Upper lobe of right lung (tissue), 1 donor: ENCODE data around the gene CHST8. TPM values are rescaled to one million over a fixed set of nuclear protein-coding genes. Genes with fewer than 3 reads are reported as not detected.

Source experiments
- ATAC-seq: fragments of 200-7000 bp; cut with Tn5 transposase; one replicate; pipeline ENCODE4 v1.9.1; 2020; ENCODE audit warnings: mild to moderate bottlenecking, moderate library complexity
- DNase-seq: peaks from one replicate; pipeline ENCODE4 v3.0.0-alpha.2; 2020
- H3K27ac ChIP-seq: fragments of 200-600 bp; one replicate; pipeline ENCODE4 v1.8.0; 2022
- H3K27me3 ChIP-seq: fragments of 200-600 bp; one replicate; pipeline ENCODE4 v1.8.0; 2022; ENCODE audit warnings: mild to moderate bottlenecking
- H3K36me3 ChIP-seq: fragments of 200-600 bp; one replicate; pipeline ENCODE4 v1.8.0; 2022
- H3K4me1 ChIP-seq: fragments of 200-600 bp; one replicate; pipeline ENCODE4 v1.8.0; 2022
- H3K4me3 ChIP-seq: fragments of 200-600 bp; one replicate; pipeline ENCODE4 v1.8.0; 2022; ENCODE audit warnings: mild to moderate bottlenecking
- H3K9me3 ChIP-seq: fragments of 200-600 bp; one replicate; pipeline ENCODE4 v1.8.0; 2022
- intact Hi-C: fragments of 100-400 bp; cut with DNase I; formaldehyde crosslinking; loops from one replicate; pipeline ENCODE4 v1.11.0; 2022
- total RNA-seq: library from RNA; stranded (reverse); fragmentation: NEBNext Ultra II Directional; extraction: Animal tissue kit (Norgen Biotek cat#: 25700); gene quantifications from one replicate; pipeline ENCODE4 v1.2.1, GENCODE V29; 2021
- TF ChIP-seq, protein P1 (sequence below): fragments of 200-600 bp; IDR thresholded peaks from one replicate; pipeline ENCODE4 v1.8.0; 2022; ENCODE audit warnings: antibody characterized with exemption
- donor health status: DM: no; HTN: yes; CAD: no; lungs with severe emphysema.

The CHST8 gene
- total RNA-seq, 1 donor from 2014 or later: 0.64 TPM

DNA sequence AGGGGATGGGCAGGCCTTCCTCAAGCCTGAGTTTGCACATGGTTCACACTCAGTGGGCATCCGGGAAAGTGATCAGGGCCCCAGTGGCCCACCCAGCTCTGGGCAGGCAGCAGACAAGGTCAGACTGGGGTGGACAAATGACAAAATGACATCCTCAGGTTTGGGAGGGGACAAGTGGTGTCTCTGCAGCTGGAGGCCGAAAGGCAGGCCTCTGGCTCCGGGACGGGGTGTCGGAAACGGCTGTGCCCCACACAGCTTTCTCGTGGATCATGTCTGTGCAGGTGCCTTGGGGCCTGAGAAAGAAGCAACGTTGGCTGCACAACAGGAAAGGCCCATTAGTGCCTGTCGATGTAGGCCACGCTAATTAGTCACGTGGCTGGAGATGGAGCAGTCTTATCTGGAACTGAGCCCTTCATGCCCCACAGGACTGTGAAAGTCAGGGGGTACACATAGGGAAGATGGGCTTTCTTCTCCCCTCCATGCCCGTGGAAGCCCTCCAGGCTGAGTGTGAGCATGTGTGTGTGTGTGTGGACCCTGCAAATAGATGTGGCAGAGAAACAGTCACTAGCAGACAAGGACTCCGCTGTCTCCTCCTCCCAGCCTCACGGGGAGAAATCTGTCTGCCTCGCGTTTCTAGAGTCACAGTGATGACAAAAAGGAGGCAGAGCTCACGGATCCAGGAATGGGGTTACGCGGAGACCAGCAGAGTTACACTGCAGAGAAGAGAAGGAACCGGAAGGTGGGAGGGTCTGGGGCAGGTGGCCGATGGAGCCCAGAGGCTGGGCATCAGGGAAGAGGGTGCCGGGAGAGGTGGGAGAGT is 44.2 kb downstream of the CHST8 start:
- no peak overlapping the region for H3K4me3 ChIP-seq
- ATAC-seq (no peak), DNase-seq (no peak)
- TF ChIP-seq, protein P1, sequence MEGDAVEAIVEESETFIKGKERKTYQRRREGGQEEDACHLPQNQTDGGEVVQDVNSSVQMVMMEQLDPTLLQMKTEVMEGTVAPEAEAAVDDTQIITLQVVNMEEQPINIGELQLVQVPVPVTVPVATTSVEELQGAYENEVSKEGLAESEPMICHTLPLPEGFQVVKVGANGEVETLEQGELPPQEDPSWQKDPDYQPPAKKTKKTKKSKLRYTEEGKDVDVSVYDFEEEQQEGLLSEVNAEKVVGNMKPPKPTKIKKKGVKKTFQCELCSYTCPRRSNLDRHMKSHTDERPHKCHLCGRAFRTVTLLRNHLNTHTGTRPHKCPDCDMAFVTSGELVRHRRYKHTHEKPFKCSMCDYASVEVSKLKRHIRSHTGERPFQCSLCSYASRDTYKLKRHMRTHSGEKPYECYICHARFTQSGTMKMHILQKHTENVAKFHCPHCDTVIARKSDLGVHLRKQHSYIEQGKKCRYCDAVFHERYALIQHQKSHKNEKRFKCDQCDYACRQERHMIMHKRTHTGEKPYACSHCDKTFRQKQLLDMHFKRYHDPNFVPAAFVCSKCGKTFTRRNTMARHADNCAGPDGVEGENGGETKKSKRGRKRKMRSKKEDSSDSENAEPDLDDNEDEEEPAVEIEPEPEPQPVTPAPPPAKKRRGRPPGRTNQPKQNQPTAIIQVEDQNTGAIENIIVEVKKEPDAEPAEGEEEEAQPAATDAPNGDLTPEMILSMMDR: no peak
- H3K9me3 ChIP-seq: no peaks in the 10 kb centered on the region
- intact Hi-C loops: no loop called here
- no peaks in the 10 kb centered on the region for H3K36me3 ChIP-seq
- H3K27me3 ChIP-seq: no peaks in the 10 kb centered on the region
- no peak overlapping the region for H3K27ac ChIP-seq
- no peaks in the 10 kb centered on the region for H3K4me1 ChIP-seq

DNA sequence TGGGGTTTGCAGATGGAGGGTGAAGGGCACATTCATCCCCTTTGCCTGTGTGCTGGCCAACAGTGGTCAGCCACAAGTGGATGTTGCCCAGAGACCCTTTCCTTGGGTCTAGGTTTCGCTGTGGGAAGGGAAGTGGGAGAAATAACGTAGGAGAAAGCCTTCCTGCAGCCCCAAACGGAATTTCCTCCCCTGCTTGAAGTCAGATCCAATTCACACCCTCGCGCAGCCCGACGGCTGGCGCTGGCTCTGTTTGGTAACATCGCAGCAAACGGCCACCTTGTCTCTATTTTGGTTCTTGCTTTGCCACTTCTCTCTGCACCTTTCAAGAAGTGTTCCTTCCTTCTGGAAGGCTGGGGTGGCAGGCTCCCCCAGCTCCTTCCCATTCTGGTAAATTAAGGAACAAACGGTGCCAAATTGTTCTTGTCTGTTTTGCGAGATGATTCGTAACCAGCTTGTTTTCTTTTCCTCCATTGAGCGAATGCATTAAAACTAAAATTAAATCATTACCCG is 45.4 kb downstream of the CHST8 start:
- Histone ChIP-seq H3K4me3 (no peak overlapping the region), H3K27me3 (no peaks in the 10 kb centered on the region), H3K4me1 (no peaks in the 10 kb centered on the region), H3K27ac (no peak overlapping the region), H3K9me3 (no peaks in the 10 kb centered on the region), H3K36me3 (no peaks in the 10 kb centered on the region)
- intact Hi-C loops: no loop called here
- DNase-seq (no peak), ATAC-seq (no peak)
- TF ChIP-seq, protein P1: no peak

DNA sequence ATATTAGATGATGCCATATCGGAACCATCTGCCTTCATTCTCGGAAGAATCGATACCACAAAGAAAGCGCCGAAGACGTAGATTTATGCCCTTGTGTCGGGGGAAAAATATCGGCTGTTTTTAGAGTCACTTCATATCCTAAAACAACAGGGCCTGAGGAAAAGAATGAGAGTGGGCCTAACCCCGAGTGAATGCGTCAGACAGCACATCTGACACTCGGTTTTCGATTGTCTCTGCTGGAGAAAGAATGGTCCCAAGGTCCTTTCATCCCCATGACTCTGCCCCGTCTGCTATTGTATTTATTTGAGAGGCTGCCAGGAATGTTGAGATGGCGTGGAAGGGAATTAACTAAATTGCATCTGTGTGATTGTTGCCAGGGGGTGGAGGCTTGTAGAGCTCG is 46.1 kb downstream of the CHST8 start:
- Histone ChIP-seq H3K27ac (no peak overlapping the region), H3K36me3 (no peaks in the 10 kb centered on the region), H3K4me3 (no peak overlapping the region), H3K27me3 (no peaks in the 10 kb centered on the region), H3K9me3 (no peaks in the 10 kb centered on the region), H3K4me1 (no peaks in the 10 kb centered on the region)
- peak; percentile 6 for DNase-seq
- intact Hi-C loops: no loop called here
- TF ChIP-seq, protein P1: no peak
- ATAC-seq: no peak

DNA sequence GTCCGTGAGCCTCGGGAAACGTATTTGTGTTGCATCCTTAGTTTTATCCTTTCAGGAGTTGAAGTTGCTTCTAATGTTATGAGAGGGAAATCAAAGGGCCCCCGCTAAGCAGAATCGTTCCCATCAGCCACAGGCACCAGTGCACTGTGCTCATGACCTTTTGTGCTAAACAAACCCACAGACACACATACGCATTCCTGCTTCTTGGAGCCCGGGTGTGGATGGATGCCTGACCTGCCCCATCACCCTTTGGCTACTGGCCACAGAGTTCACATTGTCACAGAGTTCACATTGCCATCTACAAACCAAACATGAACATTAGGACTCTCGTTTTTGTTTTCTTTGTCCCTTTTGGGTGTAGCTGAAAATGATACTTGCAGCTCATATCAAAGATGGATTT is 47.2 kb downstream of the CHST8 start:
- TF ChIP-seq, protein P1: no peak

DNA sequence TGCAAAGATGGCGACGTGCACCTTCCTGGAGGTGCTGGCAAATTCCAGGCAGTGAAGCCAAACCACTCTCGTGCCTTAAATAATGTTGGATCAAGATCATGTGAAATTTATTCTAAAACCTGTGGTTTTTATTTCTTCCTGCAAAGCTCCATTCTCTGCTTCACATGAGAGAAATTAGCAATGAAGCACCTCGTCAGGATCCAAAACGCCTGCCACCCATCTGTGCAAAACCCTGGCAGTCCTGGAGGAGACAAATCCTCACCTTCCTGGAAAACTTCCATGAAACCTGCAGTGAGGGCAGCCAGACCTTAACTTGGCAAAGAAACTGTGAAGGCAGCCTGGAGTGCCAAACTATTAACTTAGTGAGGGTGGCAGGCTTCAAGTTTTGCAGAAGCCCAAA is 47.6 kb downstream of the CHST8 start:
- no peak overlapping the region for H3K27ac ChIP-seq
- TF ChIP-seq, protein P1: no peak
- H3K36me3 ChIP-seq: no peaks in the 10 kb centered on the region
- intact Hi-C loops: no loop called here
- no peak for ATAC-seq
- H3K4me1 ChIP-seq: no peaks in the 10 kb centered on the region
- DNase-seq: no peak
- peaks cover 5% of the 10 kb centered on the region for H3K27me3 ChIP-seq
- H3K9me3 ChIP-seq: no peaks in the 10 kb centered on the region
- H3K4me3 ChIP-seq: no peak overlapping the region

More for the DNA sequence above, 47.2 kb downstream of the CHST8 start:
- intact Hi-C loops: no loop called here
- no peak for ATAC-seq
- Histone ChIP-seq H3K4me1 (no peaks in the 10 kb centered on the region), H3K27ac (no peak overlapping the region), H3K9me3 (no peaks in the 10 kb centered on the region), H3K4me3 (no peak overlapping the region), H3K36me3 (no peaks in the 10 kb centered on the region), H3K27me3 (peaks cover 3% of the 10 kb centered on the region)
- no peak for DNase-seq
